ENCODE measurements around the gene PPIP5K1.
"Not testable (repeated sequence)": the region's sequence is repeated elsewhere in the genome, so short reads cannot be mapped to it uniquely, and the experiment has no call there.

The PPIP5K1 gene

GRCh38 chr15:43589778-43590466 lies at the start of gene PPIP5K1:
PPIP5K1 (minus strand) TSS chr15:43590208; CDS start chr15:43584504, 5,704 bp downstream.
- not testable (repeated sequence) for DNase-seq (ENCODE audit: low read depth in 2 of 2)

GRCh38 chr15:43638464-43639204 lies 48.6 kb upstream of the PPIP5K1 start:
- not testable (repeated sequence) for DNase-seq (ENCODE audit: low read depth in 2 of 2)

GRCh38 chr15:43626937-43627336 lies 36.9 kb upstream of the PPIP5K1 start:
- not testable (repeated sequence) for DNase-seq (ENCODE audit: low read depth in 2 of 2)

GRCh38 chr15:43625106-43625505 lies 35.1 kb upstream of the PPIP5K1 start:
- DNase-seq (ENCODE audit: low read depth in 2 of 2): no peak

- not testable (repeated sequence) for DNase-seq (ENCODE audit: low read depth in 2 of 2)
These were observed 32.2 kb upstream of the PPIP5K1 start for GRCh38 chr15:43622068-43622799.

- DNase-seq (ENCODE audit: low read depth in 2 of 2): not testable (repeated sequence)
These were observed 28.7 kb upstream of the PPIP5K1 start, which contains the start of gene STRC for GRCh38 chr15:43618700-43619099. STRC (minus strand) TSS chr15:43618800; CDS start chr15:43618722, 78 bp downstream.

- DNase-seq (ENCODE audit: low read depth in 2 of 2): not testable (repeated sequence)
These were observed 27.7 kb upstream of the PPIP5K1 start for GRCh38 chr15:43617750-43618149.

GRCh38 chr15:43602233-43602632 lies 12.2 kb upstream of the PPIP5K1 start:
- not testable (repeated sequence) for DNase-seq (ENCODE audit: low read depth in 2 of 2)

- not testable (repeated sequence) for DNase-seq (ENCODE audit: low read depth in 2 of 2)
These were observed 10.2 kb upstream of the PPIP5K1 start for GRCh38 chr15:43600200-43600599.

- not testable (repeated sequence) for DNase-seq (ENCODE audit: low read depth in 2 of 2)
These were observed 9.1 kb upstream of the PPIP5K1 start for GRCh38 chr15:43599131-43599530.

GRCh38 chr15:43593328-43594190 lies 3.6 kb upstream of the PPIP5K1 start, which contains the start of gene CKMT1B:
CKMT1B (plus strand) TSS chr15:43594027; CDS start chr15:43594219, 192 bp downstream.
- DNase-seq (ENCODE audit: low read depth in 2 of 2): not testable (repeated sequence)

- DNase-seq (ENCODE audit: low read depth in 2 of 2): not testable (repeated sequence)
These were observed 2.8 kb upstream of the PPIP5K1 start for GRCh38 chr15:43592841-43593240.

GRCh38 chr15:43574607-43575006 lies 15.4 kb downstream of the PPIP5K1 start:
- DNase-seq (ENCODE audit: low read depth in 2 of 2): not testable (repeated sequence)

GRCh38 chr15:43566615-43567014 lies 23.4 kb downstream of the PPIP5K1 start:
- DNase-seq (ENCODE audit: low read depth in 2 of 2): not testable (repeated sequence)

- not testable (repeated sequence) for DNase-seq (ENCODE audit: low read depth in 2 of 2)
These were observed 26.2 kb downstream of the PPIP5K1 start for GRCh38 chr15:43563793-43564192.

- DNase-seq (ENCODE audit: low read depth in 2 of 2): not testable (repeated sequence)
These were observed 27.3 kb downstream of the PPIP5K1 start for GRCh38 chr15:43562753-43563152.

GRCh38 chr15:43552986-43553385 lies 37.0 kb downstream of the PPIP5K1 start:
- DNase-seq (ENCODE audit: low read depth in 2 of 2): no peak

GRCh38 chr15:43552256-43552655 lies 37.8 kb downstream of the PPIP5K1 start:
- DNase-seq (ENCODE audit: low read depth in 2 of 2): no peak

- no peak for DNase-seq (ENCODE audit: low read depth in 2 of 2)
These were observed 39.3 kb downstream of the PPIP5K1 start for GRCh38 chr15:43550527-43551363.

- DNase-seq (ENCODE audit: low read depth in 2 of 2): no peak
These were observed 42.5 kb downstream of the PPIP5K1 start for GRCh38 chr15:43547539-43547938.

Measured in stimulated activated CD8-positive, alpha-beta memory T cell treated with anti-CD3 and anti-CD28 coated beads, Interleukin-7, amount 100 ng/mL, for 4 hours (primary cell).